Gastrocnemius medialis (tissue), 4 donors: ENCODE data around the gene GRAP2.

ENCODE experiments used
- POLR2A ChIP-seq, 2 donors: fragments of 450-650 bp; IDR thresholded peaks; one replicate each; pipeline ENCODE4 v1.6.1; 2017; ENCODE audit warnings: antibody characterized with exemption in 2 of 2, mild to moderate bottlenecking in 2 of 2, moderate library complexity in 2 of 2
- TF ChIP-seq, protein P1 (sequence below), 5 experiments: fragments of 450-650 bp in 3 of 5; fragments of 200-600 bp in 2 of 5; sonication (generic) in 2 of 5; IDR thresholded peaks in 4 of 5; conservative IDR thresholded peaks in 1 of 5; 1 replicate in 4 of 5; 2 replicates in 1 of 5; pipeline ENCODE4 v1.5.1; 2016 to 2019; ENCODE audit warnings: antibody characterized with exemption in 5 of 5, mild to moderate bottlenecking in 3 of 5, moderate library complexity in 3 of 5

DNA sequence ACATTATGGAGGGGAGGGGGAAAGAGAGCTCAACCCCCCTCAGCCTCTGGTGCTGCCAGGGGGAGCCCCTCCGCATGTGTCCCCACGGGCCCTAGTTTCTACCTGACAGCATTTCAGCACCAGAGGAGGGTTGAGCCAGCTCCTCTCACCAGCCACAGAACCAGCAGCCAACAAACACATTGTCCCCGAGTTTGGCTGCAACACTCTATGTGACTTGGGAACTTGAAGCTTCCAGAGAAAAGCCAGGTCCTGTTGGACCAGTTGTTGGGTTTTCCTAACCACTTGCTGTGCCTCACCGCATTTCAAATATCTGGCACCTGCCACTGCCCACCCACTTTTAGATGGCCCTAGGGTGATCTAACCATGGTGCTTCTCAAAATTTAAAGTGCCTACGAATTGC, 72.8 kb downstream of the GRAP2 start:
- TF ChIP-seq POLR2A (IDR thresholded peaks at IDR 0.05): no peak
- TF ChIP-seq, protein P1, sequence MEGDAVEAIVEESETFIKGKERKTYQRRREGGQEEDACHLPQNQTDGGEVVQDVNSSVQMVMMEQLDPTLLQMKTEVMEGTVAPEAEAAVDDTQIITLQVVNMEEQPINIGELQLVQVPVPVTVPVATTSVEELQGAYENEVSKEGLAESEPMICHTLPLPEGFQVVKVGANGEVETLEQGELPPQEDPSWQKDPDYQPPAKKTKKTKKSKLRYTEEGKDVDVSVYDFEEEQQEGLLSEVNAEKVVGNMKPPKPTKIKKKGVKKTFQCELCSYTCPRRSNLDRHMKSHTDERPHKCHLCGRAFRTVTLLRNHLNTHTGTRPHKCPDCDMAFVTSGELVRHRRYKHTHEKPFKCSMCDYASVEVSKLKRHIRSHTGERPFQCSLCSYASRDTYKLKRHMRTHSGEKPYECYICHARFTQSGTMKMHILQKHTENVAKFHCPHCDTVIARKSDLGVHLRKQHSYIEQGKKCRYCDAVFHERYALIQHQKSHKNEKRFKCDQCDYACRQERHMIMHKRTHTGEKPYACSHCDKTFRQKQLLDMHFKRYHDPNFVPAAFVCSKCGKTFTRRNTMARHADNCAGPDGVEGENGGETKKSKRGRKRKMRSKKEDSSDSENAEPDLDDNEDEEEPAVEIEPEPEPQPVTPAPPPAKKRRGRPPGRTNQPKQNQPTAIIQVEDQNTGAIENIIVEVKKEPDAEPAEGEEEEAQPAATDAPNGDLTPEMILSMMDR (IDR thresholded peaks at IDR 0.05 in 4 of 5, conservative IDR thresholded peaks at IDR 0.05 in 1 of 5): no peak
